GM12878 (cell line): ENCODE data around the gene SLTM. TPM values are rescaled to one million over a fixed set of nuclear protein-coding genes. Genes with fewer than 3 reads are reported as not detected.

Source experiments
- CBX3 ChIP-seq: fragments of 200-600 bp; sonication (generic); IDR thresholded peaks from 2 replicates; pipeline ENCODE4 v1.6.1; 2016; ENCODE audit warnings: low read depth, borderline replicate concordance
- FOXK2 ChIP-seq: fragments of 450-650 bp; IDR thresholded peaks from 2 replicates; pipeline ENCODE4 v1.6.1; 2017; ENCODE audit warnings: mild to moderate bottlenecking, moderate library complexity
- JUND ChIP-seq: IDR thresholded peaks from 2 replicates; pipeline ENCODE4 v1.6.1; 2012; ENCODE audit warnings: low read depth, mild to moderate bottlenecking, low read length, improper control_type of control experiment, moderate library complexity
- KAT2A ChIP-seq: conservative IDR thresholded peaks from 2 replicates; pipeline ENCODE4 v1.6.1; 2011; ENCODE audit warnings: low read depth, low read length; ENCODE audit not compliant: control insufficient read depth
- MEF2A ChIP-seq: IDR thresholded peaks from 2 replicates; pipeline ENCODE4 v1.6.1; 2011; ENCODE audit warnings: low read depth, mild to moderate bottlenecking, low read length, moderate library complexity; ENCODE audit not compliant: insufficient read depth
- SUPT20H ChIP-seq: IDR thresholded peaks from 2 replicates; pipeline ENCODE4 v1.6.1; 2011; ENCODE audit warnings: low read depth, mild to moderate bottlenecking, low read length, moderate library complexity, borderline replicate concordance; ENCODE audit not compliant: control insufficient read depth
- WRNIP1 ChIP-seq: IDR thresholded peaks from 2 replicates; pipeline ENCODE4 v1.6.1; 2011; ENCODE audit warnings: low read depth, low read length, improper control_type of control experiment, borderline replicate concordance
- YY1 ChIP-seq: IDR thresholded peaks from 2 replicates; pipeline ENCODE4 v1.6.1; 2011; ENCODE audit warnings: low read depth, mild to moderate bottlenecking, low read length
- polyA plus RNA-seq, 11 experiments: library from polyadenylated mRNA; depleted of rRNA in 4 of 11; unstranded in 6 of 11; stranded (reverse) in 5 of 11; fragments of >200 nt; fragmentation: Nextera tagmentation in 4 of 11; fragmentation: Illumina TruSeq in 1 of 11; extraction: Ambion mirVana in 4 of 11; extraction: Trizol in 1 of 11; gene quantifications; 1 replicate in 1 of 11; 2 replicates in 10 of 11; pipeline versions ENCODE4 v1.2.1 to v1.2.3, GENCODE V29; 2011 to 2016; ENCODE audit warnings: inconsistent platforms in 2 of 11, missing spikeins in 2 of 11, low read depth in 1 of 11
- total RNA-seq, 4 experiments: library from RNA; depleted of rRNA in 3 of 4; stranded (reverse); fragments of >200 nt in 3 of 4; fragmentation: Illumina TruSeq in 1 of 4; extraction: Trizol in 1 of 4; gene quantifications; 2 replicates each; pipeline versions ENCODE4 v1.2.1 to v1.2.3, GENCODE V29; 2013 to 2021
- TF ChIP-seq, protein P1 (sequence below): fragments of 450-650 bp; IDR thresholded peaks from 2 replicates; pipeline ENCODE4 v1.6.1; 2016; ENCODE audit warnings: mild to moderate bottlenecking, moderate library complexity, borderline replicate concordance
- TF ChIP-seq, protein P2 (sequence below): fragments of 450-650 bp; IDR thresholded peaks from 2 replicates; pipeline ENCODE4 v1.6.1; 2017; ENCODE audit warnings: antibody characterized with exemption, mild to moderate bottlenecking, moderate library complexity
- TF ChIP-seq, protein P3 (sequence below): IDR thresholded peaks from 2 replicates; pipeline ENCODE4 v1.6.1; 2011; ENCODE audit warnings: low read depth, low read length, improper control_type of control experiment, borderline replicate concordance
- TF ChIP-seq, protein P4 (sequence below): IDR thresholded peaks from 2 replicates; pipeline ENCODE4 v1.6.1; 2012; ENCODE audit warnings: improper control_type of control experiment, low read depth, low read length; ENCODE audit not compliant: insufficient replicate concordance

Gene SLTM
- total and polyA plus RNA-seq, 10 of the 15 experiments (the other 5 are each of a cell fraction or from before 2014, with no cell fraction given): 50.5 to 152 (median 90.9) TPM

DNA sequence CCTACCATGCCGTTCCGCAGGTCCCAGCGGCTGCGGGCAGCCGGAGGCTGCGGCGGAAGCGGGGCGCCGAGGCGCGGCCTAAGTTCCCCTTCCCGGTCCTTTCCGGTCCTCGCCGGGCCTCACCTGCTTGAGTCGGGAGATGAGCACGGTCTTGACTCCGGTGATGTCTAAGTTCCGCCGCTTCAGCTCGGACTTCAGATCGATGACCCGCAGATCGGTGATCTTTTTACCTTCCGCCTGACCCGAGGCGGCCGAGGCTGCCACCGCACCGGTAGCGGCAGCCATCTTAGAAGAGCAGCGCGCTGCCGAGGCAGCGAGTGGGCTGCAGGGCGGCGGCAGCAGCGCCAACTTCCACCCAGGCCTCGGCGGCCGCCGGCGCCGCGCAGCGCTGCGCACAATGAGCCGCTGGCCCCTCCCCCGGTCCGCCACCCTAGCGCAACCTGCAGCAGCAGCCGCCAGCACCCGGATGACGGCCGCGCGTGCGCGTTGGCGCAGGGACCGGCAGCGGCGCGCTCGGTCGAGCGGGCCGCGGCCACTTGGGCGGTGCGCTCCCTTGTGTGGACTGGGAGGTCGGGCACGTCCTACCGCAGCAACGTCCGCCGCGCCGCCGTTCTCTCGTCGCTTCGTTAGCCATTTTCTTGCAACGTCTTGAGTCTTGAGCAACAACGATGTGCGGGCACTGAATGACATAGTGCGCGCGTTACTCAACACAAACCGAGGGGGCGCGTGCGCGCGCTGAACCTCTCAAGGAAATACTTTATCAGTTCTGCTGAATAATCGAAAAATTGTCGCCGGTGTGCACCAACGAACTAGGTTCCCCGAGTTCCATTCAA is at the start of gene SLTM (continued):
- TF ChIP-seq, protein P1, sequence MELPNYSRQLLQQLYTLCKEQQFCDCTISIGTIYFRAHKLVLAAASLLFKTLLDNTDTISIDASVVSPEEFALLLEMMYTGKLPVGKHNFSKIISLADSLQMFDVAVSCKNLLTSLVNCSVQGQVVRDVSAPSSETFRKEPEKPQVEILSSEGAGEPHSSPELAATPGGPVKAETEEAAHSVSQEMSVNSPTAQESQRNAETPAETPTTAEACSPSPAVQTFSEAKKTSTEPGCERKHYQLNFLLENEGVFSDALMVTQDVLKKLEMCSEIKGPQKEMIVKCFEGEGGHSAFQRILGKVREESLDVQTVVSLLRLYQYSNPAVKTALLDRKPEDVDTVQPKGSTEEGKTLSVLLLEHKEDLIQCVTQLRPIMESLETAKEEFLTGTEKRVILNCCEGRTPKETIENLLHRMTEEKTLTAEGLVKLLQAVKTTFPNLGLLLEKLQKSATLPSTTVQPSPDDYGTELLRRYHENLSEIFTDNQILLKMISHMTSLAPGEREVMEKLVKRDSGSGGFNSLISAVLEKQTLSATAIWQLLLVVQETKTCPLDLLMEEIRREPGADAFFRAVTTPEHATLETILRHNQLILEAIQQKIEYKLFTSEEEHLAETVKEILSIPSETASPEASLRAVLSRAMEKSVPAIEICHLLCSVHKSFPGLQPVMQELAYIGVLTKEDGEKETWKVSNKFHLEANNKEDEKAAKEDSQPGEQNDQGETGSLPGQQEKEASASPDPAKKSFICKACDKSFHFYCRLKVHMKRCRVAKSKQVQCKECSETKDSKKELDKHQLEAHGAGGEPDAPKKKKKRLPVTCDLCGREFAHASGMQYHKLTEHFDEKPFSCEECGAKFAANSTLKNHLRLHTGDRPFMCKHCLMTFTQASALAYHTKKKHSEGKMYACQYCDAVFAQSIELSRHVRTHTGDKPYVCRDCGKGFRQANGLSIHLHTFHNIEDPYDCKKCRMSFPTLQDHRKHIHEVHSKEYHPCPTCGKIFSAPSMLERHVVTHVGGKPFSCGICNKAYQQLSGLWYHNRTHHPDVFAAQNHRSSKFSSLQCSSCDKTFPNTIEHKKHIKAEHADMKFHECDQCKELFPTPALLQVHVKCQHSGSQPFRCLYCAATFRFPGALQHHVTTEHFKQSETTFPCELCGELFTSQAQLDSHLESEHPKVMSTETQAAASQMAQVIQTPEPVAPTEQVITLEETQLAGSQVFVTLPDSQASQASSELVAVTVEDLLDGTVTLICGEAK: 0 out of 2 replicates have a peak, but pooled peaks have one; percentile 51
- TF ChIP-seq WRNIP1 (no peak), JUND (no peak), SUPT20H (no peak), MEF2A (0 out of 2 replicates have a peak, but pooled peaks have one; percentile 7), CBX3 (no peak), FOXK2 (no peak), YY1 (peak; percentile 98), KAT2A (no peak)
- TF ChIP-seq, protein P2, sequence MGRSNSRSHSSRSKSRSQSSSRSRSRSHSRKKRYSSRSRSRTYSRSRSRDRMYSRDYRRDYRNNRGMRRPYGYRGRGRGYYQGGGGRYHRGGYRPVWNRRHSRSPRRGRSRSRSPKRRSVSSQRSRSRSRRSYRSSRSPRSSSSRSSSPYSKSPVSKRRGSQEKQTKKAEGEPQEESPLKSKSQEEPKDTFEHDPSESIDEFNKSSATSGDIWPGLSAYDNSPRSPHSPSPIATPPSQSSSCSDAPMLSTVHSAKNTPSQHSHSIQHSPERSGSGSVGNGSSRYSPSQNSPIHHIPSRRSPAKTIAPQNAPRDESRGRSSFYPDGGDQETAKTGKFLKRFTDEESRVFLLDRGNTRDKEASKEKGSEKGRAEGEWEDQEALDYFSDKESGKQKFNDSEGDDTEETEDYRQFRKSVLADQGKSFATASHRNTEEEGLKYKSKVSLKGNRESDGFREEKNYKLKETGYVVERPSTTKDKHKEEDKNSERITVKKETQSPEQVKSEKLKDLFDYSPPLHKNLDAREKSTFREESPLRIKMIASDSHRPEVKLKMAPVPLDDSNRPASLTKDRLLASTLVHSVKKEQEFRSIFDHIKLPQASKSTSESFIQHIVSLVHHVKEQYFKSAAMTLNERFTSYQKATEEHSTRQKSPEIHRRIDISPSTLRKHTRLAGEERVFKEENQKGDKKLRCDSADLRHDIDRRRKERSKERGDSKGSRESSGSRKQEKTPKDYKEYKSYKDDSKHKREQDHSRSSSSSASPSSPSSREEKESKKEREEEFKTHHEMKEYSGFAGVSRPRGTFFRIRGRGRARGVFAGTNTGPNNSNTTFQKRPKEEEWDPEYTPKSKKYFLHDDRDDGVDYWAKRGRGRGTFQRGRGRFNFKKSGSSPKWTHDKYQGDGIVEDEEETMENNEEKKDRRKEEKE: no peak
- TF ChIP-seq, protein P3, sequence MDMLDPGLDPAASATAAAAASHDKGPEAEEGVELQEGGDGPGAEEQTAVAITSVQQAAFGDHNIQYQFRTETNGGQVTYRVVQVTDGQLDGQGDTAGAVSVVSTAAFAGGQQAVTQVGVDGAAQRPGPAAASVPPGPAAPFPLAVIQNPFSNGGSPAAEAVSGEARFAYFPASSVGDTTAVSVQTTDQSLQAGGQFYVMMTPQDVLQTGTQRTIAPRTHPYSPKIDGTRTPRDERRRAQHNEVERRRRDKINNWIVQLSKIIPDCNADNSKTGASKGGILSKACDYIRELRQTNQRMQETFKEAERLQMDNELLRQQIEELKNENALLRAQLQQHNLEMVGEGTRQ: no peak
- TF ChIP-seq, protein P4, sequence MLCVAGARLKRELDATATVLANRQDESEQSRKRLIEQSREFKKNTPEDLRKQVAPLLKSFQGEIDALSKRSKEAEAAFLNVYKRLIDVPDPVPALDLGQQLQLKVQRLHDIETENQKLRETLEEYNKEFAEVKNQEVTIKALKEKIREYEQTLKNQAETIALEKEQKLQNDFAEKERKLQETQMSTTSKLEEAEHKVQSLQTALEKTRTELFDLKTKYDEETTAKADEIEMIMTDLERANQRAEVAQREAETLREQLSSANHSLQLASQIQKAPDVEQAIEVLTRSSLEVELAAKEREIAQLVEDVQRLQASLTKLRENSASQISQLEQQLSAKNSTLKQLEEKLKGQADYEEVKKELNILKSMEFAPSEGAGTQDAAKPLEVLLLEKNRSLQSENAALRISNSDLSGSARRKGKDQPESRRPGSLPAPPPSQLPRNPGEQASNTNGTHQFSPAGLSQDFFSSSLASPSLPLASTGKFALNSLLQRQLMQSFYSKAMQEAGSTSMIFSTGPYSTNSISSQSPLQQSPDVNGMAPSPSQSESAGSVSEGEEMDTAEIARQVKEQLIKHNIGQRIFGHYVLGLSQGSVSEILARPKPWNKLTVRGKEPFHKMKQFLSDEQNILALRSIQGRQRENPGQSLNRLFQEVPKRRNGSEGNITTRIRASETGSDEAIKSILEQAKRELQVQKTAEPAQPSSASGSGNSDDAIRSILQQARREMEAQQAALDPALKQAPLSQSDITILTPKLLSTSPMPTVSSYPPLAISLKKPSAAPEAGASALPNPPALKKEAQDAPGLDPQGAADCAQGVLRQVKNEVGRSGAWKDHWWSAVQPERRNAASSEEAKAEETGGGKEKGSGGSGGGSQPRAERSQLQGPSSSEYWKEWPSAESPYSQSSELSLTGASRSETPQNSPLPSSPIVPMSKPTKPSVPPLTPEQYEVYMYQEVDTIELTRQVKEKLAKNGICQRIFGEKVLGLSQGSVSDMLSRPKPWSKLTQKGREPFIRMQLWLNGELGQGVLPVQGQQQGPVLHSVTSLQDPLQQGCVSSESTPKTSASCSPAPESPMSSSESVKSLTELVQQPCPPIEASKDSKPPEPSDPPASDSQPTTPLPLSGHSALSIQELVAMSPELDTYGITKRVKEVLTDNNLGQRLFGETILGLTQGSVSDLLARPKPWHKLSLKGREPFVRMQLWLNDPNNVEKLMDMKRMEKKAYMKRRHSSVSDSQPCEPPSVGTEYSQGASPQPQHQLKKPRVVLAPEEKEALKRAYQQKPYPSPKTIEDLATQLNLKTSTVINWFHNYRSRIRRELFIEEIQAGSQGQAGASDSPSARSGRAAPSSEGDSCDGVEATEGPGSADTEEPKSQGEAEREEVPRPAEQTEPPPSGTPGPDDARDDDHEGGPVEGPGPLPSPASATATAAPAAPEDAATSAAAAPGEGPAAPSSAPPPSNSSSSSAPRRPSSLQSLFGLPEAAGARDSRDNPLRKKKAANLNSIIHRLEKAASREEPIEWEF: no peak
